GM12891 (cell line): ENCODE measurements around the gene LSG1.

Source experiments
- DNase-seq: peaks from one replicate; pipeline ENCODE4 v3.0.0; 2011; ENCODE audit warnings: low spot score; ENCODE audit not compliant: insufficient read length
- FAIRE-seq: peaks from 2 replicates; lab custom pipeline; 2011; peaks lifted over from hg19 to GRCh38; lab: Jason Lieb, UNC
- PAX5 ChIP-seq: IDR thresholded peaks from 2 replicates; pipeline ENCODE4 v1.6.1; 2011; ENCODE audit warnings: low read length, moderate library complexity, mild to moderate bottlenecking; ENCODE audit not compliant: insufficient read depth, severe bottlenecking
- POLR2A ChIP-seq: IDR thresholded peaks from 2 replicates; pipeline ENCODE4 v1.6.1; 2011; ENCODE audit warnings: low read depth, low read length, control low read depth
- POLR2AphosphoS5 ChIP-seq: IDR thresholded peaks from 2 replicates; pipeline ENCODE4 v1.6.1; 2011; ENCODE audit warnings: low read depth, low read length, control low read depth
- POU2F2 ChIP-seq: IDR thresholded peaks from 2 replicates; pipeline ENCODE4 v1.6.1; 2011; ENCODE audit warnings: low read depth, mild to moderate bottlenecking, control low read depth, low read length, moderate library complexity
- SPI1 ChIP-seq: IDR thresholded peaks from 2 replicates; pipeline ENCODE4 v1.6.1; 2011; ENCODE audit warnings: low read depth, low read length, control low read depth
- TAF1 ChIP-seq: IDR thresholded peaks from 2 replicates; pipeline ENCODE4 v1.6.1; 2011; ENCODE audit warnings: low read depth, low read length, control low read depth

The LSG1 gene

DNA sequence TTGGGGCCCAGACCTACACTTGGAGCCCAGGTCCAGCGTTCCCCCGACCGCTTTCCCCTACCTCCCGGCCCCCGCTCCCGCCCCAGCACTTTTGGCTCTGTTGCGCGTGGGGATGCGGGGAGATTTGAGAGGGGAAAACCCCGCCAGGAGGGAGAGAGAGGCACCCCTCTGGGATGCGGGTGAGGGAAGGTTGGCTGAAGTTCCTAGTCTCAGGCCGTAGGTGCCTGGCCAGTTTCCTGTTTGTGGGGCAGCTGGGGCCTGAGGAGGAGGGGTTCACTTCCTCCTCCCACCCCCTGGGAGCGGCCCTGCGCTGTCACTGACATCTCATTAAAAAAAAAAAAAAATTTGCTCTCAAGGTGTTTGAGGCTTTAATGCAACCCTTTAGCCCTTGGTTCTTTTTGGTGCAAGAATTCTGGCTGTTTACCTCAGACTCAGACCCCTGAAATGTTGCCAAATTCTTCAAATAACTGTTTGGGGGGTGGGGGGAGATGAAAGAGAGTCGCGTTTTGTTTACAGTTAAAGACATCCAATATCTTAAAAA lies 16.3 kb upstream of the LSG1 start:
- FAIRE-seq, result no peak
- DNase-seq, result no peak
- no peak for TF ChIP-seq TAF1
- TF ChIP-seq SPI1, result peak; percentile 55

DNA sequence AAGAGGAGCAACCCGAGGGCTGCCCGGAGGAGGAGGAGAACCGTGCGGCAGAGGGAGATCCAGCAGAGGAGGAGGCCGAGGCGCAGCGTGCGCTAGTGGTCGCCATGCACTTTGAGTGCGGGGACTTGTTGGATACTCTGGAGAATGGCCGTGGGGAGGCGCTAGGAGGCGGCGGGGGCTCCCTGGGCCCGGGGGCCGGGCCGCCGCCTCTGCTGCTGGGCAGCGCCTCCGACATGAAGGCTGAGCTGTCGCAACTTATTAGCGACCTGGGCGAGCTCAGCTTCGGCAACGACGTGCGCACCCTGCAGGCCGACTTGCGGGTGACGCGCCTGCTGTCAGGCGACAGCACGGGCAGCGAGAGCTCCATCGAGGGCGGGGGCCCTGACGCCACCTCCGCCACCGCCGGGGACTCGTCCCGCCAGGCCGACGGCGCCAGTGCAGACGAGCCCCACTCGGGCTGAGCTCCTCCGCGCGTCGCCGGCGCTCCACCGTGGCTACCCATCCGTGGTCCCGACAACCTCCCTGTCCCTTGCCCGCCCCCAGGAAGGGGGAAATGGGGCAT lies 15.7 kb upstream of the LSG1 start:
- FAIRE-seq (peak; percentile 95), DNase-seq (peak; percentile 61)
- no peak for TF ChIP-seq POU2F2
- no peak for TF ChIP-seq TAF1
- no peak for TF ChIP-seq SPI1
- TF ChIP-seq POLR2AphosphoS5, result no peak; the same call in 1 of the 2 replicates
- no peak for TF ChIP-seq PAX5
- TF ChIP-seq POLR2A, result no peak; the same call in none of the 2 replicates

DNA sequence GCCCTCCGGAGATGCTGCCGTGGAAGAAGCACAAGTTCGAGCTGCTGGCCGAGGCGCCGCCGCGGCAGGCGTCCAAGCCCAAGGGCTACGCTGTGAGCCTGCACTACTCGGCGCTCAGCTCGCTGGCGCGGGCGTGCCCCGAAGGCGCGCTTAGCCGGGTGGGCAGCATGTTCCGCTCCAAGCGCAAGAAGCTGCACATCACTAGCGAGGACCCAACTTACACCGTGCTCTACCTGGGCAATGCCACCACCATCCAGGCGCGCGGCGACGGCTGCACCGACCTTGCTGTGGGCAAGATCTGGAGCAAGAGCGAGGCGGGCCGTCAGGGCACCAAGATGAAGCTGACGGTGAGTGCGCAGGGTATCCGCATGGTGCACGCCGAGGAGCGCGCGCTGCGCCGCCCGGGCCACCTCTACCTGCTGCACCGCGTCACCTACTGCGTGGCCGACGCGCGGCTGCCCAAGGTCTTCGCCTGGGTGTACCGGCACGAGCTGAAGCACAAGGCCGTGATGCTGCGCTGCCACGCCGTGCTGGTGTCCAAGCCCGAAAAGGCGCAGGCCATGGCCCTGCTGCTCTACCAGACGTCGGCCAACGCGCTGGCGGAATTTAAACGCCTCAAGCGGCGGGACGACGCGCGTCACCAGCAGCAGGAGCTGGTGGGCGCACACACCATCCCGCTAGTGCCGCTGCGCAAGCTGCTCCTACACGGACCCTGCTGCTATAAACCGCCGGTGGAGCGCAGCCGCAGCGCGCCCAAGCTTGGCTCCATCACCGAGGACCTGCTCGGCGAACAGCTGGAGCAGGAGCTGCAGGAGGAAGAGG lies 15.0 kb upstream of the LSG1 start:
- FAIRE-seq (peak; percentile 13), DNase-seq (no peak)
- TF ChIP-seq PAX5, result no peak
- TF ChIP-seq TAF1, result no peak
- TF ChIP-seq SPI1, result no peak
- no peak for TF ChIP-seq POU2F2
- TF ChIP-seq POLR2A, result no peak
- no peak for TF ChIP-seq POLR2AphosphoS5

DNA sequence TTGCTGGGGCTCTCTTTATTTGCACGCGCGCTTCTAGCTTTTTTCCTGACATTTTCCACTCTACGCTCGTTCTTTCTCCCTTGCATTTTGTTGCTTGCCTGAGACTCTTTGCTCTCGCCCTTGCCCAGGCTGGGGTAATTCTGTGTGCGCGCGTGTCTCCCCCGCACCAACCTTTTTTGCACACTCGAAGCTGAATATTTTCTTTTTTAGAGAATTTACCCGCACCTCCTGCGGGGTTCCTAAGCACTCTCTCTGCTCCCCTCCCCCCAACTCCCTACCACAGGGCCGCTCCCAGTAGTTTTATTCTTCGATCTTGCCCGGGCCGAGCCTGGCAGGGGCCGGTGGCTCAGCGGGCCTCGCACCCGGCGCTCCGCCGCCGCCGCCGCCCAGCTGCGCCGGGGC lies 14.4 kb upstream of the LSG1 start:
- DNase-seq, result no peak
- TF ChIP-seq TAF1 (no peak), POLR2A (no peak), POU2F2 (no peak)
- FAIRE-seq, result no peak

DNA sequence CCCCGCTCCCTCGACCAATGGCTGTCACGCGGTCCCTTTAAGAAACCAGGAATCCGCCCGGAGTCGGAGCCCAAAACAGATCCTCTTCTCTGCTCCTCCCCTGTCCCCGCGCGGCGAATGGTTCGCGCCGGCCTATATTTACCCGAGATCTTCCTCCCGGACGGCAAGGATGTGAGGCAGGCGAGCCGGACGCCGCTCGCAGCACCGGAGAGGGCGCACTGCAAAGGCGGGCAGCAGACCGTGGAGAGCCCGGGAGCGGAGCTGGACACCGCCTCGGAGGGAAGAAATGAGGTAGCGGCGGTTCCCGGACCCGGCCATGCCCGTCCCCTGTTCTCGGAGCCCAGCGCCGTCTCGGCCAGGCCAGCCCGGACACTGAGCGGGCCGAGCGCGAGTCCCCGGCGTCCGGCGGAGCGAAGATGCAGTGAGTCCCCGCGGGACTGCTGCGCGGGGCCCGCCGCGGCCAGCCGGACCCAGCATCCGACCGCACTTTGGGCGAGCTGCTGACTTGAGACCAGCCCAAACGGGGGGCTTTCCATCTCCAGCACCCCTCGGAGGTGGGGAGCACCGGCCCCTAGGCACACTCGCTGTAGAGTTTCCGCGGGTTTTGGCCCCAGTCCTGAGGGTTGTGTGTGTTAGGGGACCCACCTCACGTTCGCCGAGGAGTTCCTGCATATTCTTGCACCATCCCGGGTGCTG lies 13.9 kb upstream of the LSG1 start, which contains the start of gene FAM43A:
Gene FAM43A (plus strand): TSS at position 166 of the 696 bp plus-strand sequence. CDS start 944 bp downstream, outside the sequence.
- TF ChIP-seq POU2F2 (peak; percentile 89), TAF1 (peak; percentile 95), POLR2A (peak; percentile 99), POLR2AphosphoS5 (peak; percentile 99), PAX5 (peak; percentile 98), SPI1 (no peak)
- FAIRE-seq (peak; percentile 81), DNase-seq (peak; percentile 73)

DNA sequence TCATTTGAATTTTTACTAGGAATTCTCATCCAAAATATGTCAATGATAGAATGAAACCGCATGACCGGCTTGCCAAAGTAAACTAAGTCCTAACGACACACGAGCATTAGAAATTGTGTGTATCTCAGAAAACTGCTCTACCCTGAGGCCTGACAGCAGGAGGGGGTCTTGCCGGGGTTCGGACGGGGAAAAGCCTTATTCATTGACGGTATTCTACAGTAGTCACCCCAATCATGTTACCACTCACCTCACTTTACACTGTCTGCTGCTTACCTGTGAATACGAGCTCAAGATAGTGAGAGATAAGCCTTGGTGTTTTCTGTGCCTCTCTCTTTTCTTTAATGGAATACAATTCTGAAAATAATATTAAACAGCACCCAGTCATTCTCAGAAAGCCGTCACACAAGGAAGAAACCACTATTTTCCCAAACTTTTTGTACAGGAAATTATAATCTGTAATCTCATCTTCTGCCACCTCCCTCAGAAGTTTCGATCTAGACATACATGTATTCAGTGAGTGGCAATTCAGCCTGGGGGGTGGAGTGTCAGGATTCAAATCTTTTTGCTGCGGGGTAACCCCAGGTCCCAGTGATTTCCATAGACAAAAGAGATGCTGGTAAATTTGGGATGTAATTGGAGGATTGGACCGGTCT lies 13.2 kb upstream of the LSG1 start:
- FAIRE-seq (peak; percentile 28), DNase-seq (no peak)
- TF ChIP-seq TAF1, result no peak
- no peak for TF ChIP-seq POLR2AphosphoS5
- no peak for TF ChIP-seq PAX5
- no peak for TF ChIP-seq POU2F2
- TF ChIP-seq SPI1, result no peak
- TF ChIP-seq POLR2A, result no peak

DNA sequence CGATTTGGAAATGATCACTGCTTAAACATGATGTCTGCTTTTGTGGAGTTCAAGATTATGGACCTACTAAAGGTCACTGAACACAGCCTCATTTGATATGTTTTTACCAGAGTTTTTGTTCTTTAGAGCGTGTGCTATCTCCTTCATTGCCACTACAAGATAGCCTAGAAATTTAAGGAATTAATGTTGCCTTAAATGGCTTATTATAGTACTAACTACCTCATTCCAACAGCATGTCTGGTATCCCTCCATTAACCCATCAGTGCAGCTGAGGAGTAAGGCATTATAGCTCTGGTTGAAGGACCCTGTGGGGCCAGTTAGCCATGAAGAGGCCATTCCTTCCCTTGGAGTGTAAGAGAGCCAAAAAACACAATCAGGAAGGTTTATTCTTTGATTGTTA lies 11.4 kb upstream of the LSG1 start:
- FAIRE-seq (no peak), DNase-seq (no peak)
- TF ChIP-seq SPI1 (no peak), POLR2A (no peak), POLR2AphosphoS5 (no peak), POU2F2 (no peak), TAF1 (no peak), PAX5 (no peak)

DNA sequence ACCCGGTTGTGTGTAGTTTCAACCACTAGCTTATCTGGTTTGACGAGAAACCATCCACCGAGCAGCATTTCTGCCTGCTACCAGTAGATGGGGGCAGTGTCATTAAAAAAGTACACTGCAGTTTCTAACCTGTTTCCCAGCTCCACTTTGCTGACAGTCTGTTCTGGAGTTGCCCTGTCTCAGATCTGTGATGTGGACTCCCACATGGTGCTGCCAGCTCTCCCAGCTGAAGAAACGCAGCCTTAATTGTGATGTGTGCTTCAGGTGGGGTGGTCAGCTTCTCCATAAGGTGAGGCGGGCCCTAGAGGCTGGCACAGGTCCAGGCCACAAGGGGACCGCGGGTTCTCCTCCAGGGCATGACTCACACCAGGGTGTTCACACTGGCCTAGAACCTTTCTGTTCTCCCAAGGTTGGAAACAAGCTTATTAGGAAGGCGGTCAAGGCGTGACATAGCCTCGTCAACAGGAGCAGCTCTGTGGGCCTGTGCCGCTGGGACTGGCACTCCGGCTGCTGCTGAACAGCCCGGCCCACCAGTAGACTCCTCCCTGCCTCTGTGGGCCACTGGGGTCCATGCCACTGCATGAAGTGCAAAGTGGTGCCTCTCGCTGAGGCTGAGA lies 10.8 kb upstream of the LSG1 start:
- no peak for DNase-seq
- peak; percentile 99 for FAIRE-seq
- TF ChIP-seq POLR2A (no peak), TAF1 (no peak), PAX5 (no peak), SPI1 (no peak)

DNA sequence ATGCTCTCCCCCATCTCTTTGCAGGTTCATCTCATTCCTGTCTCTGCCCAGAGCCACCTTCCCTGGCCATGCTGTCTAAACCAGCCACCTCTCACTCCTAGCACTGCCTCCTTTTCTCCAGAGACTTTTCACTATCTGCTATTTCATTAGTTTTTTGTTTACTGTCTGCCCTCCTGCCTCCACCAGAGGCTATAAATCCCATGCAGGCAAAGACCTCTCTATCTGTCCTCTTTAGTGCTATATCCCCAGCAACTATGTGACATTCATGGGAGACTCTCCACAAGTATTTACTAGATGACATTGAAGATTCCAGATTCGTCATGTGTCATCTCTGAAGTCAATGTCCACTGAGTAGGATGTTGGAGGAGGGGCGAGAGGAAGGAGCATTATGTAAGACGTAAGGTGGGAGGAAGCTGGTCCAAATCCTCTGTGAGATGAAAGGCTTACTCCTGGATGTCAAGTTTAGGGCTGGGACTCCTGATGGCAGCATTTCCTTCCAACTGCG lies 10.2 kb upstream of the LSG1 start:
- TF ChIP-seq POLR2A, result no peak
- TF ChIP-seq POU2F2, result no peak
- no peak for TF ChIP-seq SPI1
- no peak for TF ChIP-seq TAF1
- no peak for DNase-seq
- no peak for FAIRE-seq
